Hepatocyte (in vitro differentiated cells): ENCODE results near the gene TPPP.

Source experiments
- EZH2 ChIP-seq: fragments of 200-600 bp; sonication (generic); IDR thresholded peaks from 2 replicates; pipeline ENCODE4 v1.6.1; 2016; ENCODE audit warnings: antibody characterized with exemption, mild to moderate bottlenecking, borderline replicate concordance
- TF ChIP-seq, protein P1 (sequence below): fragments of 200-600 bp; sonication (generic); IDR thresholded peaks from 2 replicates; pipeline ENCODE4 v1.5.1; 2016; ENCODE audit warnings: antibody characterized with exemption, mild to moderate bottlenecking; ENCODE audit not compliant: poor library complexity

DNA sequence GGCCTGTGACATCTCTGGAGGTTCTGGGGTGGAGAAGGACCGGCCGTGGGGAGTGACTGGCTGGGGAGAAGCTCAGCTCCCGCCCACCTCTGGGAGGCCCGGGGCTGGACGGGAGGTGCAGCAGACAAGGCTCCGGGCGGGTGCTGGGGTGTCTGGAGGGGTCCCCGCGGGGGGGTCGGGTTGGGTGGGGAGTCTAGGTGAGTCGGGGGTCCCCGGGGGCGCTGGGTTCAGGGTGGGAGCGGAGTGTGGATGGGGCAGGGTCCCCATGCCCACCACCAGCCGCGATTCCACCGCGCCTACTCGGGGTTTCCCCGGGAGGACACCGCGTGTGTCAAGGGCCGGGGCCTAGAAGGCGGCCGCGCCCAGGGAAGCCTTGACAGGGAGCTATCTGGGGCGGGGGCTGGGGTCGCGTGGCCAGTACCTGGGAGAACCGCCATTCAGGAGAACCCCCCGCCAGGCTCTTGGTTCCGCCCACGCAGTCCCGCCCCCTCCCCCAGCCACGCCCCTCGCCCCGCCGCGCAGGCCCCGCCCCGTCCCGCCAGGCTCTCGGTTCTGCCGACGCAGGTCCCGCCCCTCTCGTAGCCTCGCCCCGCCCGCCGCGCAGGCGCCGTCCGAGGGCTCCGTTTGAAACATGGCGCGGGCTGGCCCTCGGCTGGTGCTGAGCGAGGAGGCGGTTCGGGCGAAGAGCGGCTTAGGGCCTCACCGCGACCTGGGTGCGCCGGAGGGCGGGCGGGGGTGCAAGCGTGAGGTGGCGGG, 81.2 kb downstream of the TPPP start, which contains the start of gene CEP72:
- TF ChIP-seq, protein P1, sequence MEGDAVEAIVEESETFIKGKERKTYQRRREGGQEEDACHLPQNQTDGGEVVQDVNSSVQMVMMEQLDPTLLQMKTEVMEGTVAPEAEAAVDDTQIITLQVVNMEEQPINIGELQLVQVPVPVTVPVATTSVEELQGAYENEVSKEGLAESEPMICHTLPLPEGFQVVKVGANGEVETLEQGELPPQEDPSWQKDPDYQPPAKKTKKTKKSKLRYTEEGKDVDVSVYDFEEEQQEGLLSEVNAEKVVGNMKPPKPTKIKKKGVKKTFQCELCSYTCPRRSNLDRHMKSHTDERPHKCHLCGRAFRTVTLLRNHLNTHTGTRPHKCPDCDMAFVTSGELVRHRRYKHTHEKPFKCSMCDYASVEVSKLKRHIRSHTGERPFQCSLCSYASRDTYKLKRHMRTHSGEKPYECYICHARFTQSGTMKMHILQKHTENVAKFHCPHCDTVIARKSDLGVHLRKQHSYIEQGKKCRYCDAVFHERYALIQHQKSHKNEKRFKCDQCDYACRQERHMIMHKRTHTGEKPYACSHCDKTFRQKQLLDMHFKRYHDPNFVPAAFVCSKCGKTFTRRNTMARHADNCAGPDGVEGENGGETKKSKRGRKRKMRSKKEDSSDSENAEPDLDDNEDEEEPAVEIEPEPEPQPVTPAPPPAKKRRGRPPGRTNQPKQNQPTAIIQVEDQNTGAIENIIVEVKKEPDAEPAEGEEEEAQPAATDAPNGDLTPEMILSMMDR, result no peak
- no peak for TF ChIP-seq EZH2
